ENCODE measurements around the gene UTP25.

DNA sequence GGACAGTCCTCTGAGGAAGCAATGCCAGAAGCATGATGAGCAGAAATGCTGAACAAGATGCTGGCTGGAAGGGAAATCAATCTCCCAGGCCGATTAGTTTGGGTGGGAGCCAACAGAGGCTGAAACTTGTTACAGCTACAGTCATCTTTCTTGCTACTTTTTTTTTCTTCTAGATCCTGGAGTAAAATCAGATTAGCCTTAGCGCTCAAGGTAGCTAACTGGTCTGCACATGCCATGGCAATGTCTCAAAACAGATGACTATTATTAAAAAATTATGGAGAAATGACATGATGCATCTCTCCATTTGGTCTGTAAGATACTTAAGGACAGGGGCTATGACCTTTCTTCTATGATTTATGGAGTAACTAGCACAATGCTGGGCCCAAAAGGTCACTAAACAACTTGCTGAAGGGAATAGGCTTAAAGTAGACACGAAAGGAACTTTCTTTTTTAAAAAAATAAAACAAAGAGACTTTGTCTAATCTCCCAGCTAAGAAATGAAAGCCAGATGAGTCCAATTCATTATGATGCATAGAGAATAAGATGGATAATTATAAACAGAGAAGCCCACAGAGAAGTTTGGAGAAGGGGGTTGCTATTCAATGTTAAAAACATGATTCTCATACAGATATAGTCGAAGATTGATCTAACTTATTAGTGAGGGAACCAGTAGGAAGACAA, 42.5 kb downstream of the UTP25 start:
- TF ChIP-seq, protein P1, sequence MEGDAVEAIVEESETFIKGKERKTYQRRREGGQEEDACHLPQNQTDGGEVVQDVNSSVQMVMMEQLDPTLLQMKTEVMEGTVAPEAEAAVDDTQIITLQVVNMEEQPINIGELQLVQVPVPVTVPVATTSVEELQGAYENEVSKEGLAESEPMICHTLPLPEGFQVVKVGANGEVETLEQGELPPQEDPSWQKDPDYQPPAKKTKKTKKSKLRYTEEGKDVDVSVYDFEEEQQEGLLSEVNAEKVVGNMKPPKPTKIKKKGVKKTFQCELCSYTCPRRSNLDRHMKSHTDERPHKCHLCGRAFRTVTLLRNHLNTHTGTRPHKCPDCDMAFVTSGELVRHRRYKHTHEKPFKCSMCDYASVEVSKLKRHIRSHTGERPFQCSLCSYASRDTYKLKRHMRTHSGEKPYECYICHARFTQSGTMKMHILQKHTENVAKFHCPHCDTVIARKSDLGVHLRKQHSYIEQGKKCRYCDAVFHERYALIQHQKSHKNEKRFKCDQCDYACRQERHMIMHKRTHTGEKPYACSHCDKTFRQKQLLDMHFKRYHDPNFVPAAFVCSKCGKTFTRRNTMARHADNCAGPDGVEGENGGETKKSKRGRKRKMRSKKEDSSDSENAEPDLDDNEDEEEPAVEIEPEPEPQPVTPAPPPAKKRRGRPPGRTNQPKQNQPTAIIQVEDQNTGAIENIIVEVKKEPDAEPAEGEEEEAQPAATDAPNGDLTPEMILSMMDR (IDR thresholded peaks at IDR 0.05; ENCODE audit: borderline replicate concordance, extremely low read depth, low read length, poor library complexity, severe bottlenecking) = no peak
- TF ChIP-seq EZH2 (IDR thresholded peaks at IDR 0.05; ENCODE audit: borderline replicate concordance, low read depth, low read length, severe bottlenecking) = no peak

All from DND-41 (cell line).